ENCODE results near the gene EWSR1.

The EWSR1 gene

DNA sequence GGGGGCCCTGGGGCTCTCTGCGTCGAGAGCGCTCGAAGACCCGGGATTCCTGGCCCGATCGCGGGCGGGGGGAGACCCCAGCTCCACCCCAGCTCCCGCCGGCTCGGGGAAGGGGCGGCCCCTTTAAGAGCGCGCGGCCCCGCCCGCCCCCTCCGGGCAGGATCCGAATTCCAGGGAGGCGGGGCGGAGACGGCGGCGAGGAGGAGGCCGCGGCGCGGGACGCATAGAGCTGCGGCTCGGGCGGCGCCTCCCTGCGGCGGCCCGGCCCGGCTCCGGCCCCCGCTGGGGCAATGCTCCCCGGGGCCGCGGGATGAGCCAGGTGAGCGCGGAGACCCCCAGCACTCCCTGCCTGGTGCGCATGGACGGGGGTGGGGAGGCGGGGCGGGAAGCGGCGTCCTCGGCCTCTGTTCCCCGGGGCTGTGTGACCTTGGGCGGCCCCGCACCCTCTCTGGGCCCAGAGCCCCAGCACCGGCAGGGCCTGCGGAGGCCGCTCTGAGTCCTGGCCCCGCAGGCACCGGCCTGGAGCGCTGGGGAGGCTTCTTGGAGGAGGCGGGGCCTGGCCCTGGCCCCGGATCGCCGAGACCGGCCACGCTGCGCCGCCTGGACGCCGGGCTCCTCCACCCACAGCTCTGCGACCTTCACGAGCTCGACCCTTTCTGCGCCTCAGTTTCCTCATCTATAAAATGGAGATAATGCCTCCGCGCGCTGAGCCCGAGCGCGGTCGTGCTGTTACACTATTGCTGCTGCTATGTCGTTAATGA lies 38.9 kb downstream of the EWSR1 start:
- DNase-seq: peak; percentile 75

DNA sequence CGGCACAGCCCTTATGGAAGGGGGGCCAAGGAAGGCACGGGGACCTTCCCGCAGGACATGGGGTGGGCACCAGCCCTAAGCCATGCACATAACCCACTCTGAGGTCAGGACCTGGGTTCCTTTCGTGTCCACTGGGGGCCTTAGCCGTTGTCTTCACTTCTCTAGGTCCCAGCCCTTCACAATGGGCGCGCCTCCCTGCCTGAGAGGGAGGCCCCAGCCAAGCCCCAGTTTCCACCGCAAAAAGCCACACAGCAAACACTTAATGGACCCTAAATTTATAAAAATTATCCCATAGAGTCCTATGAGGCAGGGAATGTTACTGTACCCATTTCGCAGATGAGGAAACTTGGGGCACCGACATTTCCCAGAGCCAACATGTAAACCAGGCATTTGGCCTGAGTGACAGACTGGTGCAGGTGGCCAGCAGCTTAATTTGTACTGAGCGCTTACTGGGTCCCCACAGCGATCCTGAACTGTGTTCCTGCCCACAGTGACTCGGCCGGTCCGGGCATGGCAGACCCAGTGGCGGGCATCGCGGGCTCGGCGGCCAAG lies 39.6 kb downstream of the EWSR1 start:
- DNase-seq: peak; percentile 63

DNA sequence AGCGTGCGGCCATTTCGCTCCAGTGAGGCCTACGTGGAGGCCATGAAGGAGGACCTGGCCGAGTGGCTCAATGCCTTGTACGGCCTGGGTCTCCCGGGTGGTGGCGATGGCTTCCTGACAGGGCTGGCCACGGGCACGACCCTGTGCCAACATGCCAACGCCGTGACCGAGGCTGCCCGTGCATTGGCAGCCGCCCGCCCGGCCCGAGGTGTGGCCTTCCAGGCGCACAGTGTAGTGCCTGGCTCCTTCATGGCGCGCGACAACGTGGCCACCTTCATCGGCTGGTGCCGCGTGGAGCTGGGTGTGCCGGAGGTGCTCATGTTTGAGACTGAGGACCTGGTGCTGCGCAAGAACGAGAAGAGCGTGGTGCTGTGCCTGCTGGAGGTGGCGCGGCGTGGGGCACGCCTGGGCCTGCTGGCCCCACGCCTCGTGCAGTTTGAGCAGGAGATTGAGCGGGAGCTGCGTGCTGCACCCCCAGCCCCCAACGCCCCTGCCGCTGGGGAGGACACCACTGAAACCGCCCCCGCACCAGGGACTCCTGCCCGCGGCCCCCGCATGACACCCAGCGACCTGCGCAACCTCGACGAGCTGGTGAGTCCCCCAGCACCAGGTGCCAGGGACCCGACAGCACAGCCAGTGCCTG lies 40.2 kb downstream of the EWSR1 start:
- DNase-seq: no peak

DNA sequence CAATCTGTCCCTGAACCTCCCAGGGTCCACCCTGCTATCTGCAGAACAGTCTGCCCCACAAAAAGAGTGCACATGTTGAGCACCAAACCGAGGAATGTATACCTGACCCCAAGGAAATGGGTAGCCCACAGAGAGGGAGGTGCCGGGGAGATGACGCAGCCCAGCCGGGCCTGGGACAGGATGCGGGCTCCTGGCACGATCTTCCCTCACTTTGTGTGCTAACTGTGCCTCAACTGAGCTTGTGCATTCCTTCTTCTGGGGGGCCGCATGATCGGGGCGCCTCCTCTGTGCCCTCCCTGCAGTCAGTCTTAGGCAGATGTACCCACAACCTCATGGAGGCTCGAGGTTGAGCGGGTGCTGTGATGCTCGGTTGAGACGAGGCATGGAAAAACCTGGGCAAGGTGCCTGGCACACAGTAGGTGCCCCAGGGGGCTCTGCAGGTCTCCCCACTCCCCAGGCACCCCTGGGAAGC lies 40.8 kb downstream of the EWSR1 start:
- peak; percentile 64 for DNase-seq

DNA sequence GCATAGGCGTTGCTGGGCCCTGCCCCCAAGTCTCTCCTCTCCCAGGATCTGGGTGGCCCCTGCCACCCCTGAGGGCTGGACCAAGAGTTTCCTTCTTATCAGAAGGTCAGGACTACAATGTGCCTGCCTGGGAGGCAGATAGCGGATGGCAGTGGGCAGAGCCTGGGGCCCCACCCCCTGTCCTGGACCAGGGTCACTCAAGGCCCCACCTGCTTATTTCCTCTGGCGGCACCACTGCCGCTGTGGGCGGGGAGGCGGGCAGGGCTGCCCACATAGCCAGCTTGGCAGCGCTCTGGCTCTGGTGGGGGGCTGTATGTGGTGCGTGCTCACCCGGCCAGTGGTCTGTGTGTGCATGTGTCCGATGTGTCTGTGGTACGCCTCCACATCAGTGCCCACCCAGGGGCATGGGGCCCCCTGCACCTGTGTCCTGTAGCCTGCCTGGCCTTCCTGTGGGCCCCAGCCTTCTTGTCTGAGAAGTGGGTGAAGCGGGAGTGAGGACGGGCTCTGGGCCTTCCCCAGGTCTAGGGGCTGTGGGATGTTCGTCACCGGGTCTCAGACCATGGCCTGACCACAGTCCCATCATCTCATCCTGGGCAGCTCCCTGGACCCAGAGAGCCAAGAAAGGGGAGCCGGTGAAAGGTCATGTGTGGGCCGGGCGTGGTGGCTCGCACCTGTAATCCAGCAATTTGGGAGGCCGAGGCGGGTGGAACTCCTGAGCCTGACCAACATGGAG lies 41.4 kb downstream of the EWSR1 start:
- peak; percentile 97 for DNase-seq

DNA sequence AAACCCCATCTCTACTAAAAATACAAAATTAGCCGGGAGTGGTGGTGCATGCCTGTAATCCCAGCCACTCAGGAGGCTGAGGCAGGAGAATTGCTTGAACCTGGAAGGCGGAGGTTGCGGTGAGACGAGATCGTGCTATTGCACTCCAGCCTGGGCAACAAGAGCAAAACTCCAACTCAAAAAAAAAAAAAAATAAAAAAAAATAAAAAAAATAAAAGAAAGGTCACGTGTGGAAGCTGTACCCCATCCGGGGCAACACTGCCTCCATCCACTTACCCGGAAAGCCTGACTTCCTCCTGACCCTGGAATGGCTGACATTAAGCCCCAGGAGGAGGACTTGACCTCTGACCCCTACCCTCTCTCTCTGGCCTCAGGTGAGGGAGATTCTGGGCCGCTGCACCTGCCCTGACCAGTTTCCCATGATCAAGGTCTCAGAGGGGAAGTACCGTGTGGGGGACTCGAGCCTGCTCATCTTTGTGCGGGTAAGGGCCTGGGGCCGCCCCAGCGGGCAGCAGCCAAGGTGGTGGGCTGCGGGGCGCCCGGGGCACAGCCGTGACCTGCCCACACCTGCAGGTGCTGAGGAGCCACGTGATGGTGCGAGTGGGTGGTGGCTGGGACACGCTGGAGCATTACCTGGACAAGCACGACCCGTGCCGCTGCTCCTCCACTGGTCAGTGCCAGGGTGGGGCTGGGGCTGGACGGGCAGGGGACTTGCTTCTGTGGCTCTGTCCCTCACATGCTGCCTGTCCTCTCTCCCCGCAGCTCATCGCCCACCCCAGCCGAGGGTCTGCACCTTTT lies 42.2 kb downstream of the EWSR1 start:
- no peak for DNase-seq

DNA sequence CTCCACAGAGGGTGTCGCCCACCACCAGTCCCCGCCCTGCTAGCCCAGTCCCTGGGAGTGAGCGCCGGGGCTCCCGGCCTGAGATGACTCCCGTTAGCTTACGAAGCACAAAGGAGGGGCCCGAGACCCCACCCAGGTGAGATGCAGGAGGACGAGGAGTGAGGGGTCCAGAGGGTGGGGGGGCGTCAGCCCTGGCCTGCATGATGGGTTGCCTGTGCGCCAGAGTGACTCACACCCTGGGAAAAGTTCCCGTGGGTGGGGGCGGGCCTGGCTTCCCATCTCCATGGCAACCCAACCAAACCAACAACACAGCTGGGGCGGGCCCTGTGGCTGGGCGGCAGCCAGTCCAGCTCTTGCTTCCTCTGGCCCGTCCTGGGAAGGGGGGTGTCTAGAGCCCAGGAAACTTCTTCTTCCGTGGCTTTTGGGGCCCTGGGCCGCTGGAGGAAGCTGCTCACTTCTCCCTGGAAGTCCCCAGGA lies 42.8 kb downstream of the EWSR1 start:
- peak; percentile 91 for DNase-seq

DNA sequence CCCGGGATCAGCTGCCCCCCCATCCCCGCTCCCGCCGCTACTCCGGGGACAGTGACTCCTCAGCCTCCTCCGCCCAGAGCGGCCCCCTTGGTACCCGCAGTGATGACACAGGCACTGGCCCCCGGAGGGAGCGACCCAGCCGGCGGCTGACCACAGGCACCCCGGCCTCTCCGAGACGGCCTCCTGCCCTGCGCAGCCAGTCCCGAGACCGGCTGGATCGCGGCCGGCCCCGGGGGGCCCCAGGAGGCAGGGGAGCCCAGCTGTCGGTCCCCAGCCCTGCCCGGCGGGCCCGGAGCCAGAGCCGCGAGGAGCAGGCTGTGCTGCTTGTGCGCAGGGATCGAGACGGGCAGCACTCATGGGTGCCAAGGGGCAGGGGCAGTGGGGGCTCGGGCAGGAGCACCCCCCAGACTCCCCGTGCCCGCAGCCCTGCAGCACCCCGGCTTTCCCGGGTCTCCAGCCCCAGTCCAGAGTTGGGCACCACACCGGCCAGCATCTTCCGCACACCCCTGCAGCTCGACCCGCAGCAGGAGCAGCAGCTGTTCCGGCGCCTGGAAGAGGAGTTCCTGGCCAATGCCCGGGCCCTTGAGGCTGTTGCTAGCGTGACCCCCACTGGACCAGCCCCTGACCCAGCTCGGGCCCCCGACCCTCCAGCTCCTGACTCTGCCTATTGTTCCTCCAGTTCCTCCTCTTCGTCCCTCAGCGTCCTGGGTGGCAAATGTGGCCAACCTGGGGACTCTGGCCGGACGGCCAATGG lies 43.6 kb downstream of the EWSR1 start:
- DNase-seq: no peak

DNA sequence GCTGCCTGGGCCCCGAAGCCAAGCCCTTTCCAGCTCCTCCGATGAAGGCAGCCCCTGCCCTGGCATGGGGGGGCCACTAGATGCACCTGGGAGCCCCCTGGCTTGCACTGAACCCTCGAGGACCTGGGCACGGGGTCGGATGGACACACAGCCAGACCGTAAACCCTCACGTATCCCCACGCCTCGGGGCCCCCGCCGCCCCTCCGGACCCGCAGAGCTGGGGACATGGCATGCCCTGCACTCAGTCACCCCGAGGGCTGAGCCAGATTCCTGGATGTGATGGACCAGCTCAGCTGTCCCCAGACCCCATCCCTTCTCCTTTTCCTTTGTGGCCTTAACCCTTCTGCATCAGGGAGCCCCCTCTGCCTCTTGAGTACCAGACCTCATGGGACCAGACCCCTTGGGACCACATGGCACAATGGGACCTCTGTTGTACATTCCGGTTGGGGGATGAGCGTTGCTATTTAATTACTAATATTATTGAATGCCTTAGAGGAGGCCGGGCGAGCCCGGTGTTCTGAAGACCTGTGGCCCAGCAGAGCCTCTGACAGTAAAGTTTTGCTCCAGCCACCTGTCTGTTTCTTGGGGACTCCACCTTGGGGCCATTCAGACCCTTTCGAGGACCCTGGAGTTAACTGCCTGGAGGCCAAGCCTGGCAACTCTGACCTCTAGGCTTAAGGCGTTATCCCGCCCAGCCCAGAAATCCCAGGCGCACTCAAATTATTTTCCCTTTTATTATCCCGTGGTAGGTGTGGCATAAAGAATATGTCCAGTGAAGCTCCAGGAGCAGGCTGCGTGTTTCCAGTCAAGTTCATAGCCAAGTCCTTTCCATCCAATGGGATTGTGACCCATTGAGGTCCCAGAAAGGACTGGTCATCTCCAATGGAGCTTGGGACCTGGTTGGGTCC lies 44.4 kb downstream of the EWSR1 start:
- DNase-seq: no peak

DNA sequence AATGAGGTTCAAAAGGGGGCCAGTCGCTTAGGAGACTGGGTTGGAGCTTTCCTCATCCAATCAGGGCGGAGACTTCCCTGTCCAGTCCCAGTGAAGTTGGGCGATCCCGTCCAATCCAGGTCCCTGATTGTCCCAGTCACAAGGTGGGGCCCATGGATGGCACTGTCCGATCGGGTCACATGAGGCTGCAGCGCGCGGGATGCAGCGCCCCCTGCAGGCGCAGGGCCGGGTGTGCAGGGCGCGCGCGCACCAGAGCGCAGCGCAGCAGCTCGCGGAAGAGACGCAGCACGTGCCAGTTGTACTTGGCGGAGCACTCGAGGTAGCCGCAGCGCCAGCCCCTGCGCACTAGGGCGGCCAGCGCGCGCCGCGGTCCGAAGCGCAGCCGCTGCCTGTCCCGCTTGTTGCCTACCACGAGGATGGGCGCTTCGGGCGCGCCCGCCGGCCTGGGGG lies 45.1 kb downstream of the EWSR1 start:
- DNase-seq: peak; percentile 74

DNA sequence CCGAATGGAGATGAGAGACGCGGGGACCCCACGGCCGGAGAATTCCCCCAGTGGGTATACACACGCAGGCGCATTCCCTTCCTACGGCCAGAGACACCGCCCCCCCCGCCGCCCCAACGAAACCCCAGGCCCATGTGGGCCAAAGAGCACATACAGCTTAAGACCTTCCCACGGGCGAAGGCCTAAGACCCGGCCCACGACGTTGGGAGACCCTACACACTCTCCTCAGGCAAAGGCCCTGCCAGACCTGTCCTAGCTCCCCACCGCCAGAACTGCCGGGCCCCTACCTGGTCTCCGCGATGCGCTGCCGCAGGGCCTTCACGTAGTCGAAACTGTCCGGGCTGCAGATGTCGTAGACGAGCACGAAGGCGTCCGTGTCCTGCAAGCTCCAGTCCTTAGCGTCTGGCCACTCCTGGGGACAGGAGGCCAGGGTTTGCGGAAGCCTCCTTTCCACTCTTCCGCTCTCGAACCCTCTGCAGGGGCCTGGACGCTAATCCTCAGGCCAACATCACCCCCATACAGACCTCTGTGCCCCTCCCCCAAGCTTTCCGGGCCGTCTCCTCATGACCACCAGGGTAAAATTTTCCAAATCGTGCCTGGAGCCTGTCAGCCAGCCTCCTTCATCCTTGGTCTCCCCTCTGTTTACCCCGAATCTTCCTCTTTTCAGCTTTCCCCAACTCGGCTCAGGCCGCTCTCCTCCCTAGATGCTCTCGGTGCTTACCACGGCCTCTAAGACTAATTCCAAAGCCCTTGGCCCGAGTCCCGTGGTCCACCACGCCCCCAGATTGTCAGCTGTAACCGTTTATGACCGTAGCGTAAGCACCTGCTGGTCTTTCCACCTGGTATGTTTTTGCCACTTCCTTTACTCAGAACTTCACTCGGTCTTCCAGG lies 45.8 kb downstream of the EWSR1 start:
- peak; percentile 21 for DNase-seq

DNA sequence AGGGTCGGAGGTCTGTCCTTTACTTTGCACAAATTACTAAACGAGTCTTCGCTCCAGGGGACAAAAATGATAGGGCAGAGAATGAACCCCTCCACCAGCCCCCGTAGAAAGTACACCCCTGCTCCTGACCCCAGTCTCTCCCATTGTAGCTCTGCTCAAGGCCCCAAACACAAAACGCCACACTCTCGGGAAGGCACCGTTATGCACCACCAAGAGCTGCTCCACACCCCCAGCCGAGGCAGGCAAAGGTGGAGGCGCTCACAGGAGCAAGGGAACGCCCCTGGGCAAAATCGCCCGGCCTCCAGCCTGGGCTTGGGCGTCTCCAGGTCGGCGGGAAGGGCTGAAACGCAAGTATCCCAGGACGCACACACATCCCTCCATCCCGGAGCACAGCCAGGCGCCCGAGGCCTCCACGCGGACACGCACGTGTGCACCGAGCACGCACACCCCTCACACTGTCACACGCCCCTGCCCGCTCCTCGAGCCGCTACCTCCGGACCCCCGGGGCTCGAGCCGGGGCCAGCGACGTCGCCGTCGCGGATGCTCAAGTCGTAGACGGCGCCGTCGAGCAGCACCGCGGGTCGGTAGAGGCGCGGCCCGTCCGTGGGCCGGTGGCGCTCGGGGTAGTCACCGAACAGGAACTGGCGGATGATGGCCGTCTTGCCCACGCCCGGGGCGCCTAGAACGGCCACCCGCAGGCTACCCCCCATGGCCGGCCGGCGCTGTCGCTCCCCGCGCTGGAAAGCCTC lies 46.6 kb downstream of the EWSR1 start:
- peak; percentile 31 for DNase-seq

DNA sequence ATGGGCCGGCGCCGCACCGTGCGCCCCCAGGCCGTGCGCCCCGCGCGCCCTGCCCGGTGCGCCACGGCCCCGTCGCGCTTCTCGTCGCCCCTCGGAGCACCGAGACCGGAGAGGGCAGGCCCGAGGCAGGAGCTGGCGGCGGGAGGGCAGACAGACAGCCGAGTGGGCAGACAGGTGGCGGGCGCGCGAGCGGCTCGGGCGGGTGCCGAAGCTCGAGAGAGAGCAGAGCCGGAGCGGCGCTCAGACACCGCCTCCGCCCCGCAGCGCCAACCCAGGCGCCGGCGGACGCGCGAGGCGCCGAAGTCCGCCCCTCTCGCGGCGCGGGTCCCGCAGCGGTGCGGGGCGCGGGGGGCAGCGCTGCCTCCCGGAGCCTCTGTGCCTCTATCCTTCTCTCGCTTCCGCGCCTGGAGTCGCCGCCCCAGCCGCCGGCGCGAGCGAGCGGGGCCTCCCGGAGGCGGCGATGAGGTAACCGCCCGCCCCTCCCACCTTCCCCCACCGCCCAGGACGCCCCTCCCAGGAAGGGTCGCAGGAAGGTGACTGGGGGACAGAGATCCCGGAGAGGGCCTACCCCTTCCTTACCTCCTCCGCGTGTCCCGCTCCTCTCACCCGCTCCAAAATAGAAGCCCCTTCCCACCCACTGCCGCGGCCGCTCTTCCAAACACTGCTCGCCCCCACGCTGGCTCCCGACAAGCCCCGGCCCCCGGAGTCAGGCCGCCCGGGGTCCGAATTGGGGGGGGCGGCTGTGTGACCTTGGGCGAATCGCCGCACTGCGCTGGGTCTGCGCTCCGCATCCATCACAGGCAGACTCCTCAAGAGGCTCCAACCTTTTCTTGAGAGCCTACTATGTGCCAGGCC lies 47.4 kb downstream of the EWSR1 start, which contains the start of gene RASL10A:
TSS of gene RASL10A (minus strand) at position 412 of the 855 bp plus-strand sequence. CDS start 451 bp downstream, outside the sequence.
- no peak for DNase-seq

DNA sequence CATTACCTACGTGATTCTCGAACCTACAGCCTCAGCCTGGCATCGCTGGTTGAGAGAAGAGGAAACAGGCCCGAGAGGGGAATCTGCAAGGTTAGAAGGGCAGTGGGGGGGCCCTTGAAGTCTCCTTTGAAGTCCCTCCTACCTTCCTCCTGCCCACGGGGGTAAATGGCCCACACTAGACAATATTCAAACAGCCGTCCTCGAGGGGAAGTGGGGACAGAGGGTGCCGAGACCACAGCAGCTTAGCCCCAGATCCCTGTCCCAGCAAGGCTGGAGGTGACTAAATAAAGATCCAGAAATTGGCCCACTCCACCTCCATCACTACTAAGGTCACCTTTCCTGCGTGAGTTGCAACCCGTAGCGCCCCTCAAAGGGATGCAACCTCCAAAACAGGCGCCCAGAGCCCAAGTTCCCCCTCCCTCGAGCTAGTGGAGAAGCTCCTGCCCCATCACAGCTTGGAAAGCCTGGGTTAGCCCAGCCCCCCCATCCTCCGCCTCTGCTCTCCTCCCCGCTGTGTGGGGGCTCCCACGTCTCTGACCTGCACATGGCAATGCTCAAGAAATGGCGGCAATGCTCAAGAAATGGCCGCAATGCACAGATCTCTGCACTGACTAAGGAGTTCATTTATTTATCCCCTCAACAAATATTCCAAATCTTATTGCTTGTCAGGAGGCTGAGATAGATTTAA lies 48.2 kb downstream of the EWSR1 start:
- DNase-seq: no peak

DNA sequence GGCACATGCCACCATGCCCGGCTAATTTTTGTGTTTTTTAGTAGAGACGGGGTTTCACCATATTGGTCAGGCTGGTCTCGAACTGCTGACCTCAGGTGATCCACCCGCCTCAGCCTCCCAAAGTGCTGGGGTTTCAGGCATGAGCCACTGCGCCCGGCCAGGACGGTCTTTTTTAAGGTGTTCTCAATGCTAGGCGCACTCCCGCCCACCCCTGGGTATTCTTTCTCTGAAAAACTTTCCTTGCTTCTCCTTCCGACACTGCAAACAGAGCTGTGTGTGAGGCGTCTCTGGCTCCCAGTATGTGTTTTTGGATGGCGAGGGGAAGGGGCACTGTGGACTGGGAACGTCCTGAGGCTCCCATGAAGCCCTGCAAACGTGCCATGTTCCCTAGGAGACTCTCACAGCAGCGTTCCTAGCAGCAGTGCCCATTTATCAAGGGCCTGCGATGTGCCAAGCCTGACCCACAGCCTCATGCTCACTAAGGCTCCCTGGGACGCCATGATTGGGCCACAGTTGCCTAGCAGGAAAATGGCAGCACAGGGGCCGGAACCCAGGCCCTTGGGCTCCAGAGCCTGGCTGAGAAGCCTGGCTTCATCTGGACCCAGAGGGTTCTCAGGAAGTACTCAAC lies 49.9 kb downstream of the EWSR1 start:
- no peak for DNase-seq

DNA sequence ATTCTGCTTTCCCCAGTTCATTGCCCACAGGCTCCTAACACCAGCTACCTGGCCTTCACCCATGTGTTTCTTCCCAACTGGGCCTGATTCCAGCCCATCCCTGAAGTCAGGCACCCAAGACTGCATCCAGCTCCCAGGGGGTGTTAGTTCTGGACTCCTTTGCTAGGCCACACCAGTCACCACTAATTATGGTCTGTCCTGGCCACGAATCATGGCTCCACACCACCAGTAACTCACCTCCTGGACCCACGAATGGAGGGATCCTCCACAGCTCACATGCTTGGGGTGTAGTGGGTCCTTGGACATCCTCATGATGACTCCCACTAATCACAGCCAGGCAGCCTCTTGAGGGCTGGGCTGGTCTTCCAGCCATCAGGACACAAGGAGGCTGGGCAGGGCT lies 51.0 kb downstream of the EWSR1 start:
- no peak for DNase-seq

Data from hematopoietic multipotent progenitor cell treated with erythropoietin and hydrocortisone succinate and interleukin-3 and kit ligand, for 8 days (in vitro differentiated cells).